Stimulated activated CD8-positive, alpha-beta memory T cell treated with anti-CD3 and anti-CD28 coated beads, Interleukin-2, amount 100 ng/mL, for 48 hours (primary cell): ENCODE data around the gene ANAPC1.
A peak's percentile ranks its signal among the peaks of the same experiment; 100 is the strongest.
"Not testable (repeated sequence)": the region's sequence is repeated elsewhere in the genome, so short reads cannot be mapped to it uniquely, and the experiment has no call there.

Experiments used
- DNase-seq, 2 donors: peaks; one replicate each; pipeline ENCODE4 v3.0.0-alpha.2; 2020; ENCODE audit warnings: low read depth in 2 of 2

The ANAPC1 gene

DNA sequence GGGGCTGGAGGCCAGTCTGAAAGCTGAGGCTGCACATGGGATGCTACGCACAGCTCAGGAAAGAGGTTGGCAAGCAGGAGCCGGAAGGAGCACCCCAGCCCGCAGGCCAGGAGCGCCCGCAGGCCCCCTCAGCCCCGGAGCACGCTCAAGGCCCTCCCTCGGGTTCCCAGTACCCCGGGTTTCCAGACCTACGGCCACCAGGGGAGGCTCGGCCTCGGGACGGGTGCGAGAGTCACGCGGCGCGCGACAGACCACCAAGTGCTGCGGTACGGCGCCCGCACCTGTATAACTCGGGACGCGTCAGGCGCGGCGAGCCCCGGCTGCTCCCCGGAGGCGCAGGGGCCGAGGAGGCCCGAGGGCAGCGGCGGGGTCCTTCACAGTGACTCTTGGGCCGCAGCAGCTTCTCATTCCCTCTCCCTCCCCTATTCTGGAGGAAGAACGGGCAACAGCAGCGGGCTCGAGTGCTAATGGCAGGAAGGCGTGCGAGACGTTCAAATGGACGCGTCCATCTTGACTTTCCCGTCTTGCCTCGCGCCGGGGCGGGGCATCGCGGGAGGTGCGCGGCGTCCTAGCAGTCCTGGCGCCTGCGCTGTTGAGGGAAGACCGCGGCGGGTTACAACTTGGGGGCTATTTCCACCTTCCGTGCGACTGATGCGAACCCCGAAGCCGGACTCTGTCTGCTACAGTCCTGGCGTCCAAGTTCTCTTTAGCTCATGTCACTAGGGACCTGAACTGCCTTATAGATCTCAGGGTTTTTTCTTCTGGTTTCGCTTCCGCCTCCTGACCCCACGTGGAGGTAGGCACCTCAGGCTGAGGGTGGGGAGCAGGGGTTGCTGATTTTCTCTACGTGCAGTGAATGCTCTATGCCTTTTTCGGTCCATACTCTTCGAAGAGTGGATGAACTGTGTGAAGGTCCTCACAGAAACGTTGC lies at the start of gene ANAPC1:
ANAPC1 (minus strand) TSS at position 533 of the 931 bp plus-strand sequence. CDS start 3,368 bp downstream, outside the sequence.
- peak; percentile 81 to 88 for DNase-seq

GRCh38 chr2:111932841-111933291 lies 48.9 kb upstream of the ANAPC1 start:
- no peak for DNase-seq

DNA sequence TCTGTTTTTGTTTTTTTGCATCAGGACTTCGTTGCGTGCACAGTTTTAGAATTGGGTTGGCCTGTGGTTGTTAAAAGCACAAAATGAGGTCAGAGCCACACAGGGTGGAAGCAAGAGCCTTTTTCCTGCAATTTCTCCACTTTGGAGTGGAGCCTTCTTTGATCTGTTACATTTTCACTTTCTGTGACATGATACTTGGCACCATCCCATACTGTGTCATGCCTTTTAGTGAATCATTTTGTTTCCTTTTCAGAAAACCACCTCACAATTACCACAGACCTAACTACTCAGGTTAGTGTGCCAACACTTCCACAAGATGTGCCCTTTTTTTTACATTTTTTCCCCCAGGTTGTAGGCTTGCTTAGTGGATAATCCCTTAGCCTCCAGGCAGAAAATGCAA lies 46.9 kb upstream of the ANAPC1 start:
- DNase-seq, result no peak

DNA sequence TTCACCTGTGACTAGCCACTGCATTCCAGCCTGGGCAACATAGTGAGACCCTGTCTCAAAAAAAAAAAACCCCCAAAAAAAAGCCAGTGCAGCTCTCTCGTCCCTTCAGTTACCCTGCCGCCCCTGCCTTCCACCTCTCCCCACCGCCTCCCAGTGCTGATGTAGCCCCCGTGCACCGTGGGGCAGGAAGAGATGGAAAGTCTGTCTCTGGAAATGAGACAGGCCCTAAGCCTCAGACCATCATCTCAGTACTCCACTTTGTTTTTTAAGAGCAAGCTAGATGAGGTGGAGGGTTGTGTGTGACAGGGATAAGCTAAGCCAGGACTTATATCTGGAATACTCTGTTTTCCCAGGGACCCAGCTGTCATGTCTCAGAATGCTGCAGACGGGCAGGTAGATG lies 46.4 kb upstream of the ANAPC1 start:
- DNase-seq, result no peak

GRCh38 chr2:111927723-111928122 lies 43.7 kb upstream of the ANAPC1 start:
- DNase-seq, result no peak

GRCh38 chr2:111924617-111925107 lies 40.7 kb upstream of the ANAPC1 start:
- DNase-seq, result no peak

DNA sequence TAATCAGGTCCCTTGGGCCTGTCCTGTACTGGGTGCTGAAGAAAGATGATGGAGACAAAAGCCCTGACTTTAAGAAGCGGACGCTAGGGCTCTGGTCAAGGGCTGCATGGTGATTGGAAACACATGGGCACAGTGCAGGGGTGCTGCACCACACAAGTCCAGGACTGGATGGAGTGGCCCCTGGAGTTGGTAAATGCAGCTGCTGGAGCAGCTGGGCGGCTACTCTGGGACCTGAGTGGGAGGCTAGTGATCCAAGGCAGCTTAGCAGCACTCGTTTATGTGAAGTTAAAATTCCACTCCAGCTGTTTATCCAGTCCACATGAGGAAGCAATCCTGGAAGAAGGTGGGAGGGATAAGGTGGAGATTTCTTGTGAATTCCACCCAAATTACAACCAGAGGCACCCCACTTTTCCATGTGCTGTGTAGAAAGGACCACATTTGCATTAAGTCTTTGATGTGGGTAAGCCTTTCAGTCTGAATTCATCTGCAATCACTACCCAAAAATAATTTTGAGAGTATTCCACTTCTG lies 39.3 kb upstream of the ANAPC1 start:
- no peak for DNase-seq

DNA sequence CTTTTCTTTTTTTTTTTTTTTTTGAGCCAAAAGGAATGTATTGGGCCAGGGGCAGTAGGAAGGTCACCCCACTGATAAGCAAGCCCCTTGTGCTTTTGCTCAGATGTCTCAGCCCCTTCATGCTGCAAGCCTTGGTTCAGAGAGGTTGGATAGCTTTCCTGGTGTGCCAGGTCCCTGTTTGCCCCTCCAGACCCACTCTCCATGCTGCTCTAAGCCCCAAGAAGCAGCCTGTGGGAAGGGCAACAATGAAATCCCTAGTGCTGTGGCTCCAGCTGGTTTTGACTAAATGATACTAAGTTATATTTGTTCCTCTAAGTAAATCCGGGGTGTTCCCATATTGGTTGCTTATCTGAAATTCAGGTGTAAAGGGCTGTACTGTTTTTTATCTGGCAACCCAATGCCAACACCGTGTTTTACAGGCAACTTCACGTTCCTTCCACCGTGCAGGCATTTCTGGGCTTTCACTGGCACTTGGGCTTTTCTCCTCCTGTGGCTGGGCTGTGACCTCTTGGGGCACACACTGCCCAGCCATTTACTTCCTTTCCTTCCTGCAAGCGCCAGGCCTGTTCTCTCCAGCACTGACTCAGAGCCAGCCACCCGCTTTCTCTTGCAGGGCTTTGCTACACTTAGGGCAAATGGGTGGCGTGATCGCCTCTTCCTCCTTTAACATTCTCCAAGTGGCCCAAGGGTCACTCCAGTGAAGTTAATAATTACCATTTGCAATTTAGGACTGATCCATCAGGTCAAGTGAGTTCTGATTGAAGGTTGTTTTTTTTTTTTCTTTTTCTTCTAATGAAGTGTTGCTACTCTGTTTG lies 36.0 kb upstream of the ANAPC1 start:
- DNase-seq, result no peak

- DNase-seq, result no peak
Measured at GRCh38 chr2:111919365-111919764, 35.4 kb upstream of the ANAPC1 start.

GRCh38 chr2:111918383-111918806 lies 34.4 kb upstream of the ANAPC1 start:
- DNase-seq, result no peak

DNA sequence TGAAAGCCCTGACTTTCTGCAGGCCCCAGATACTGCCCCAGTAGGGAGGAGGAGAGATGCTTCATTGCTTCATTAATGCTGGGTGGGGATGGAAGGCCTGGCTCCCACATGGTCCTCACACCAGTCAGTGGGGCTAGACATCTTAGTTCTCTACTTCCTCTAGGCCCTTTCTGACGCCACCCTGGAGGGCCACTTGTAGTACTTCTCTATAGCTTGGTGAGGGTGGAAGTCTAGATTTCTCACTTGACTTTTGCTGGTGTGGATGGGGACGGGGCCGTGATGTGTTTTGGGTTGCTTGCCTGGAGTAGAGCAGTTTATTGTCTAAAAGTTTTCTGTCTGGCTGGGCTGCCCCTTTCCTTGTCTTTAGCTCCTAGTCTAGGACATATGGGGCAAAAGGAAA lies 33.1 kb upstream of the ANAPC1 start:
- no peak for DNase-seq

DNA sequence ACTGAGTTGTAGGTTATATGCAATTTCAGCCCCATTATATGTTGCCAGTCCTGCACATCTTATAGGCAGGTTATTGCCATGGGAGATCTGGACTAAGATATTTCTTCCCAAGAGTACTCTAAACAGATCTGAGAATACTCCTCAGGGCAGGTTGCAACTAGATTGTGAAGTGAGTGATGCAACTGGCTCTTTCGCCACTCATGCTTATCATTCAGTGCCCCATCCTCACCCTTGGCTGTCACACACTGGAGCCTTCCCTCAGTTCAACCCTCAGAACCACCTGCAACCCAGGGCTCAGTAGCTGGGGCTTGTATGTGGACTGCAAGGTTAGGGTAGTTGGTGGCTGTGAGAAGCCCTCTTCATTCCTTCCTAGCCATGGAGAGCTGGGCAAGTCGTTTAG lies 28.6 kb upstream of the ANAPC1 start:
- no peak for DNase-seq

GRCh38 chr2:111911295-111911977 lies 27.4 kb upstream of the ANAPC1 start:
- DNase-seq, result not testable (repeated sequence)

DNA sequence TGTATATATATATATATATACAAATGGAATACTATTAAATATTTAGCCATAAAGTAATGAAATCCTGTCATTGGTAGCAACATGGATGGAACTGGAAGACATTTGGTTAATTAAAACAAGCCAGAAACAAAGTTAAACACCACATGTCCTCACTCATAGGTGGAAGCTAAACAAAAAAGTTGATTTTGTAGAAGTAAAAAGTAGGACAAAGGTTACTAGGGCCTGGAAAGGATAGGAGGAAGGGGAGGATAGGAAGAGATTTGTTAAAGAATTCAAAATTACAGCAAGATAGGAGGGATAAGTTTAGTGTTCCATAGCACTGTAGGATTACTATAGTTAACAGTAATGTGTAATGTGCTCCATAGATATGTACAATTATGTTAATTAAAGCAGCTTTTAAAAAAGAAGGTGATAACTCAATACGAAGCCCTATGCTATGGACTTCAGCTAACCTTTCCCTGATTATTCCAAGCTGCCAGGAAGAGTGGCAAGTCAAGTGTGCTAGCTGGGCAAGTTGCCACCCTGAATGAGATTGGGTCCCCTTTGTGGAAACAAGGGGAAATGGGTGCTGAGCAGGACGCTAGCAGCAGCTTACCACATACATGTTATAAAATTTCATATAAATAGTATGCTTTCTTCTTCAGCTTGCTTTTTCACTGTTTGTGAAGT lies 26.8 kb upstream of the ANAPC1 start:
- no peak for DNase-seq

DNA sequence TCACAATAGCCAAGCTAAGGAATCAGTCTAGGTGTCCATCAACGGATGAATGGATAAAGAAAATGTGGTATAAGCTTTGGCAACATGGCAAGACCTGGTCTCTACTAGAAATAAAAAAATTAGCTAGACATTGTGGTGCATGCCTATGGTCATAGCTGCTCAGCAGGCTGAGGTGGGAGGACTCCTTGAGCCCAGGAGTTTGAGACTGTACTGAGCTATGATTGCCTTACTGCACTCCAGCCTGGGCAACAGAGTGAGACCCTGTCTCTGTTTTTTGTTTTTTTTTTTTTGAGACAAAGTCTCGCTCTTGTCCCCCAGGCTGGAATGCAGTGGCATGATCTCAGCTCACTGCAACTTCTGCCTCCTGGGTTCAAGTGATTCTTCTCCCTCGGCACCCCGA lies 26.0 kb upstream of the ANAPC1 start:
- DNase-seq, result not testable (repeated sequence)

DNA sequence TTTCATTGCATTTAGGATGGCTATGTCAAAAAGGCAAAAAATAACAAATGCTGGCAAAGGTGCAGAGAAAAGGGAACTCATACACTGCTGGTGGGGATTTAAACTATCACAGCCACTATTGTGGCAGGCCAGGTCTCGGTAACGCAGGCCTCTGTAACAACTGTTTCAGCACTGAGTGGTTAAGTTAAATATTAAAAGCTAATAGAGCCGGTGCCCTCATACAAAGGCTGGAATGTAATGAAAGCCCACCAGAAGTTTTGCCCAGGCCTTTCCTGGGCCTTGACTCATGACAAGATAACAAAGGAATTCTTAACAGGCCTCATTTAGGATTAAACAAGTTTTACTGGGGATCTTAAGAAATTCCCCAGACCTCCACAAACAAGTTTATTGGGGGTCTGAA lies 25.1 kb upstream of the ANAPC1 start:
- no peak for DNase-seq

DNA sequence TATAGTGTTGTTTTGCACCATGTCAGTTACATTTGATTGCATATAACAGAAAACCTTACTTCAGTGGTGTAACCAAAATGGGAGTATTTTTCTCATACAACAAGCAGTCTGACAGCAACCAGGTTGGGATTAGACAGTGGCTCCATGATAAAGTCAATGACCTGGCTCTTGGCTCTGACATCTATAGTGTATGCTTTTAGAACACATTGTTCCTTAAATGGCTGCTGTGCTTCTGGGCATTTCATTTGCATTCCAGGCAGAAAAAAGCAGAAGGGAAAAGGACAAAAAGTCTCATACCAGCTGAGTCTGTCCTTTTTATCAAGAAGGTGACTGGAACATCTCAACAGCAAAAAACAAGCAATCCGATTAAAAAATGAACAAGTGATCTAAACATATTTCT lies 24.6 kb upstream of the ANAPC1 start:
- no peak for DNase-seq

DNA sequence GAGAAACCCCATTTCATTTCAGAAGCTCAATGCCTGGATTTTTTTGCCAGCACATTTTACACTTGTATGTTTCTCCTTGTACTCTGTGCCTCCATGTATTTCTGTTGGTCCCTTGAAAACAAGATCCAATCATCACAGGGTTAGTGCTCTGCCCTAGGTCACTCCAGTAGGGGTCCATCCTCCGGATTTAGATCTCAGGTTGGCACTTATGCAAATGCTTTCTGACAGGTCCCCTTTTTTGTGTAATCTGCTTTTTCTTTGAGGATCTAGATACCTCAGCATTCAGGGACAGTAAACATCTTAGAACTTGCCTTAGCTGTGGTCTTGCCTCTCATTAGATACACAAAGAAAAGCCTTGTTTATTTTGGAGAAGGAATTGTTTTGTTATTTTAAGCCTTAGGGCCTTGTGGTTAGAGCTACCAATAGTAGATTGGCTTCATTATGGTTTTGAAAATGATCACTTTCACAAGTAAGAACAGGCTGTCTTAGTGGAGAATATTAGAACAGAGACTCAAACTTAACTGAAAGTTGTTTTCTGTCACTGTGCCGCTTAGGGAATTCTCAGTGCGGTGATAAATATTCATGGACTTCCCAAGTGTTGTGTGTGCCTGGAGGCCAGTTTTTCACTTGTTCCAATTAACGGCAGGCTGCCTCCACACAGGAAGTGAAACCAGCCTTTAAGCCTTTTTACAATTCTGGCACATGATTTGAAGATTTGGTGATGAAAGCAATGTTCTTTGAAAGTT lies 22.2 kb upstream of the ANAPC1 start:
- no peak for DNase-seq

DNA sequence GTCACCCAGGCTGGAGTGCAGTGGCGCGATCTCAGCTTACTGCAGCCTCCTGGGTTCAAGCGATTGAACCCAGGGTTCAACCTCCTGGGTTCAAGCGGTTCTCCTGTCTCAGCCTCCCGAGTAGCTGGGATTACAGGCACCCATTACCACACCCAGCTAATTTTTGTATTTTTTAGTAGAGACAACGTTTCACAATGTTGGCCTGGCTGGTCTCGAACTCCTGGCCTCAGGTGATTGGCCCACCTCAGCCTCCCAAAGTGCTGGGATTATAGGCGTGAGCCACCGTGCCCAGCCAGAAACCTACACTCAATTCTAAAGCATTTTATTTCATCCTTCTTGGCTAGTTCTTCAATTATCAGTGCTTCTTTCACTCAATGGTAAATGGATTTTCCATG lies 21.5 kb upstream of the ANAPC1 start:
- DNase-seq, result not testable (repeated sequence)

- no peak for DNase-seq
Measured at GRCh38 chr2:111904726-111905474, 20.9 kb upstream of the ANAPC1 start.
